DMS79 treated with DMSO at 0.1 percent for 48 hours (cell line): ENCODE results near the gene HSPA12B.
A peak's percentile ranks its signal among the peaks of the same experiment; 100 is the strongest.

ENCODE experiments used
- DNase-seq: peaks from one replicate; lab custom pipeline; 2025; lab: John Stamatoyannopoulos, UW

HSPA12B gene, protein sequence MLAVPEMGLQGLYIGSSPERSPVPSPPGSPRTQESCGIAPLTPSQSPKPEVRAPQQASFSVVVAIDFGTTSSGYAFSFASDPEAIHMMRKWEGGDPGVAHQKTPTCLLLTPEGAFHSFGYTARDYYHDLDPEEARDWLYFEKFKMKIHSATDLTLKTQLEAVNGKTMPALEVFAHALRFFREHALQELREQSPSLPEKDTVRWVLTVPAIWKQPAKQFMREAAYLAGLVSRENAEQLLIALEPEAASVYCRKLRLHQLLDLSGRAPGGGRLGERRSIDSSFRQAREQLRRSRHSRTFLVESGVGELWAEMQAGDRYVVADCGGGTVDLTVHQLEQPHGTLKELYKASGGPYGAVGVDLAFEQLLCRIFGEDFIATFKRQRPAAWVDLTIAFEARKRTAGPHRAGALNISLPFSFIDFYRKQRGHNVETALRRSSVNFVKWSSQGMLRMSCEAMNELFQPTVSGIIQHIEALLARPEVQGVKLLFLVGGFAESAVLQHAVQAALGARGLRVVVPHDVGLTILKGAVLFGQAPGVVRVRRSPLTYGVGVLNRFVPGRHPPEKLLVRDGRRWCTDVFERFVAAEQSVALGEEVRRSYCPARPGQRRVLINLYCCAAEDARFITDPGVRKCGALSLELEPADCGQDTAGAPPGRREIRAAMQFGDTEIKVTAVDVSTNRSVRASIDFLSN

DNA sequence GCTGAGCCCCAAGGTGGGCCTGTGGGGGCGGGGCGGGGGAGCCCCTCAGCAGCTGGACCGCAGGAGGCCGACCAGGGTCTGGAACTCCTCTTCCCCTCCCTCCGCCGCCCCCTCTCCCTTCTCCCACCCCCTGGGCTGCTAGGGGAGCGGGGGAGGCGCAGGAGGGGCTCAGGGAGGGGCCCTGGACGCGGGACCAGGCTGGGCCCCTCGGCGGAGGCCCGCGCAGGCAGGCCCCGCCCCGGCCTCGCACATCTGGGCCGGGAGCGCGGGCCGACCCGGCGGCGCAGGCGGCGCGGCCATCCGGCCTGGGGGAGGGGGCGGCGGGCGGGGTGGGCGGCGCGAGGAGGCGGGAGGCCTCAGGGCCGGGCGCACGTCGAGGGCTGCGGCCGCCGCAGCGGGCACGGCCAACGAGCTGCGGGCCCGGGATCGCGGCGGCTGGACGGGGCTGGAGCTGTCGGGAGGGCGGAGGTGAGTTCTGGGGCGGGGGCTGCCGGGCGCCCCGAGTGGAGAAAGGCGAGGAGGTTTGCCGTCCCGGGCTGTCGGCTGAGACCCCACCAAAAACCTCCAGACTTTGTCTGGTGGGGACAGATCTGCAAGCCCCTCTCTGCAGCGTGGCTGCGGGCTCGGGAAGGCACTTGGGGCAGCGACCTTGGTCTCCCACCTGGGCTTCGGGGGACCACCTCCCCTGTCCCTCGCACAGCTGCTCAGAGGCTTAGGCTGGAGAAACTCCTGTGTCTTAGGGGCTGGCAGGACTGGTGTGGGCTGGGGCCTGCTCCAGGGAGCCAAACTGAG, at the start of gene HSPA12B:
Gene HSPA12B, plus strand, starts transcription at position 359 of the 792 bp plus-strand sequence. CDS start 5,990 bp downstream, outside the sequence.
- DNase-seq, result no peak

DNA sequence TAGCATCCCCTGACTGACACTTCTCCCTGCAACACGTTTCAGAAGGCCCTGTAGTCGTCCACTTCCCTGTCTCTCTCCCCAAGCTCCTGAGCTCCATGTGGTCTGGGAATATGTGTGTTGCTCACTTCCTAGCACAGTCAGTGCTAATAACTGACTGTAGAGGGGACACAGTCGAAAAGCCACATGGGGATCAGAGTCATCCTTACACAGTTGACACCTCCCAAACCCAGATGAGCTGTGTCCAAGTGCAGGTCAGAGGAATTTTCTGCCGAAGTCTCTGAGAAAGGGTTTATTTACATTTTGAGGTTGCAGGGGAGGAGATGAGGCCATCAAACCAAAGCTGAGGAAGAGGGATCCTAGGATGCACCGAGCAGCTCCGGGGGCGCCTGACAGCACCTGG, 47.1 kb upstream of the HSPA12B start:
- DNase-seq, result no peak

DNA sequence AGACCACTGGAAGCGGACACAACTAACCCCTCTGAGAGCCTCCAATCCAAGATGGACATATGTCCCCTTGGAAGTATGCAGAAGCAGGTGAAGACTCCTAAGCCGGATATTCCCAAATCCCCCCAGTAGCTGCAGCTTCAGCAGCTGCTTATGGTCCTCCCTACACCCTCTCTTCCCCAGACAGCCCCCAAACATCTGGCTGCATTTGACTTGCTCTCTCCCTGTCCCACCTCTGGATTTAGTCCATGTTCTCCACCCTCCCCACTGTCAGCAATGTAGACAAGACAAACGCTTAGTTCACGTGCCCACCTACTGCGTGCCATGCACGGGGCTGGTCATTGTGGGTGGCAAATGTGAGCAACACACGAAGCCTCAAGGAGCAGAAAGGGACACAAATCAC, 46.1 kb upstream of the HSPA12B start:
- DNase-seq, result no peak

DNA sequence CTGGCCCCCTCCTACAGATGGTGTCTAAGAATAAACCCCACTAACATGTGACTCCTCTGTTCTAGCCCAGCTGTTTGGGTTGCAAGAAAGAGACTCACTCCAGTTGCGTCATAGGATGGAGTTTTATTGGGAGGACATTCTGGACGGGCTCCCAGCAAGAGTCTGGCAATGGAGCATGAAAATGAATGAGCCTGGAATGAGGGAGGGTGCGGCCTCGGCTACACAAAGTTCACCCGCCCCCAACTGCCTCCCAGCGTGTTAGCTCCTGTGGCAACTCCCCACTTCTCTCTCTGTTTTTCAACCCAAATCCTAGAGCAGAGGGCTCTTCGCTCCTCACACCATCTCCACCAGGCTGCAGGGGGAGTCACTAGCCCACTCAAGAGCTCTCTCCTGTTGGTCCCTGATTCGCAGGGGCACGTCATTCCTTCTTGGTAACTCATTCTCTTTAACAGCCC, 45.6 kb upstream of the HSPA12B start:
- DNase-seq, result peak; percentile 73

DNA sequence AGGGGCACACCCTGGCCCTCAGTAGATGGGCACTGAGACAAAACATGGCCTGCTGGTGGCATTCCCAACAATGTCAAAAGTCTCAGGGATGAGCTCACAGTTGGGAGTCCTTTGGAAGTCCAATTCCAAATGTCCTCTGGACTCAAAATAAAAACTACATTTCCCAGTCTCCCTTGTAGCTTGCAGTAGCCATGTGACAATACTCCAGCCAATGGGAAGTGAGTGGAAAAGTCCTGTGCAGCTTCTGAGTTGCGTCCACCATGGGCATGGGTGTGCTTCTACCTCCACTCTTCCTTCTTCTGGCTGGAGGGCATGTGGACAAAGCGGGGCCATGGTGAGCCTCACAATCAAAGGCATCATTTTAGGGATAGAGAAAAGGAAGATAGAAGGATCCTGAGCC, 44.8 kb upstream of the HSPA12B start:
- no peak for DNase-seq

DNA sequence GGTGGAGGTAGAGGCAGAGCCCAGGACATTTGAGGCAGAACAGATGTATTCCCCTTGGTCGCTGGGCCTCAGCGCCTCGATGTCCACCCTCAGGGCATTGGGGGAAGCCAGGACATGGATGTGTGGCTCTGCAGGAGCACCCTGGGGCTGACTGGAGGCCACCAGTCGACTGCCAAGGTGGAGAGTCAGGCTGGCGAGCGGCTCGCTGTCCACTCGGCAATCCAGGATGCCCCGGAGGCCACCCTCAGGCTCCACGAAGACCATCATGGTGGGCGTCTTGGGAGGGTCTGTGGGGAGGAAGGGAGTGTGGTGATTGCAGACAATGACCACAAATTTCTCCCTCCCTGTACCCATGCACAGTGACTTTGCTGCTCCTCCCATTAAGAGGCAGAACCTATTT, 42.5 kb upstream of the HSPA12B start:
- no peak for DNase-seq

DNA sequence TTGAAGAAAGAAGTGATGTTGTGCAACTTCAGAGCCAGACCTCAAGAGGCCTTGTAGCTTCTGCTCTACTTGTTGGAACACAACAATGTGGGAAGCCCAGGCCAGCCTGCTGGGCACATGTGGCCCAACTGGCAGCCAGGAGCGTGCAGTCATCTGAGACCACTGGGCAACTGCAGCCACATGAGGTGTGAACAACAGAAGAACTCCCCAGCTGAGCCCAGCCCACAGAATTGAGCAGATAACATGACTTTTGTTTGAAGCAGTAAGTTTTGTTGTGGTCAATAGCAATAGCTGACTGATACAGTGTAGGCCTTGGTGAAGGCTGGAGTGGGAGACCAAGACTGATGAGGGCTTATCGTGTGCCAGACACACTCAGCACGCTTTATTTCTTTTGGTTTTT, 42.1 kb upstream of the HSPA12B start:
- DNase-seq, result no peak

DNA sequence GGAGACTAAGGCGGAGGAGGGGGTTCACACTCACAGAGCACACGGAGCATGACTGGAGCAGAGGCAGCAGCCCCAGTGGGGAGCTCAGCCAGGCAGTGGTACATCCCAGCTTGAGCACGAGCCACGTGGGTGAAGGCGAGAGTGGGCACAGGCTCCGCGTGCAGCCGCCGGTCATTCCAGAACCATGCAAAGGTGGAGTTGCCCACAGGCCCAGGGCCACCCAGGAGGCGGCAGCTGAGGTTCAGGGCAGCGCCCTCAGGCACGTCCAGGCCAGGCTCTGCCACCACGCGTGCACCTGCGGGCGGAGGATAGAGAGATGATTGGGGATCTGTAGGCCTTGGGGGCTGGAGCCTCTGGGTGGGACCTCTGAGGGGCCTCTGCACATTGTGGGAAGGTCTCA, 41.2 kb upstream of the HSPA12B start:
- DNase-seq, result no peak

DNA sequence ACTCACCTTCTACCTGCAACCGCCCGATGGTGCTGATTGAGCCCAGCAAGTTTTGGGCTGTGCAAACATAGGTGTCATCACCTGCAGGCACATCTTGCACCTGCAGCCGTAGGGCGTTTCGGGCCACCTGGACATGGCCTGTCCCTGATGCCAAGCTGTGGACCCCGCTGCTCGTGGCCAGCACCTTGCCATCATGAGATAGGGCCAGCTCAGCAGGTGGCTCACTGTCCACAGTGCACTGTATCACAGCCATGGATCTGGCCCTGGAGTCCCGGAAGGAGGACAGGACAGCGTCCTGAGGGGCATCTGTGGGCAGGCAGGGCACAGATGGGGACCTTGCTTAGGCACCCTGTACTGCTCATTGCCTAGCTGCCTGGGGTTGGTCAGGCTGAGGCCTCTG, 40.6 kb upstream of the HSPA12B start:
- DNase-seq, result no peak

DNA sequence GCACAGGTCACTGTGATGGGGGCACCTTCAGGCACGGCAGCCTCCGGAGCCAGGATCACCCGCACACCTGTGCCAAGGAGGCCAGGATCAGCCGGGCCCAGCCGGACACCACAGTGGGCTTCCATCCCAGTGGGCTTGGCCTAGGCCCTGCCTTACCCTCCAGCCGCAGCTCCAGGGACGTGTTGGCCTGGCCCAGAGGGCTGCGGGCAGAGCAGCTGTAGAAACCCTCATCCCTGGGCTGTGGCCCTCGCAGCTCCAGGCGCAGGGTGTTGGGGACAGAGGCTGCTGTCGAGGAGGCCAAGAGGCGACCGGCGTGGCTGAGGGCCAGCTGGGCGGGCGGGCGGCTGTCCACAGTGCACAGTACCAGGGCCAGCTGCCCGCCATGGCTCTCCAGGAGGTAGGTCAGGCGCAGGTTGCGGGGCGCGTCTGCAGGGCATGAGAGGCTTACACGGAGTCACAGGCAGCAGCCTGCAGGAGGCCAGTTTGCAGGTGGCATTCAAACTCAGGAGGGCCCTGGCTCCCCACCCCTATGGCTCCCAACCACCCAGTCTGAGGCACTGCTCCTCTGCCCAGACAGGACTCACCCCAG, 39.7 kb upstream of the HSPA12B start:
- no peak for DNase-seq

DNA sequence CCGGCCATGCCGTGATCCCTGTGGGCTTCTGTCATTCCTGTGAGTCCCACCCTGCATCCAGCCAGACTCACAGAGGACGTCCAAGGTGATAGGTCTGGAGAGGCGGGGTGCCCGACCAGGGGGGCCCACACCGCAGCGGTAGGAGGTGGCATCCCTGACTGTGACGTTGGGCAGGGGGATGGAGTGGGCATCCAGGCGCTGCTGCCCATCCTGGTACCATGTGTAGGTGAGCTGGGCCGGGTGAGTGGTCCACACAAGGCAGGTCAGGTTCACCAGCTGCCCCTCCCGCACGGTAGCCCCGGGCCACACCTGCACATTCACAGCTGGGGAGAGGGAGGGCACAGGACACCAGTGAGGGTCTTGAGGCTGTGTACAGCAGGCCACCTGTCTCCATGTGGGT, 39.1 kb upstream of the HSPA12B start:
- DNase-seq, result no peak

DNA sequence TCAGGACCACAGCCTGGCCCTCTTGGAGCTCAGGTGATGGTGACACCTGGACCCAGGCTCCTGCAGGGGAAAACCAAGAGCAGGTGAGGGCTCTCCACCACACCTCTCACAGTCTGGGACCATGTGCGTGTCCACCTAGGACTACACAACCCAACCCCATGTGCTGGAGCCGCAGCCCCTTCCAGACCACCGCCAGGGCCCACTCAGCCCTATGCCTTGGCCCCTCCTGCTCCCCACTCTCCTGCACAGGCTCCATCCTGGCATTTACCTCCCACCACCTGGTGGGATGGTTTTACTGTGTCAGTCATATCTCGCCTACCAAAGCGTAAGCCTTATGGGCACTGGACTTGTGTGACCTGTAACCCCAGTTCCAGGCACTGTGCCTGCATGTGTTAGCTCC, 37.6 kb upstream of the HSPA12B start:
- no peak for DNase-seq

DNA sequence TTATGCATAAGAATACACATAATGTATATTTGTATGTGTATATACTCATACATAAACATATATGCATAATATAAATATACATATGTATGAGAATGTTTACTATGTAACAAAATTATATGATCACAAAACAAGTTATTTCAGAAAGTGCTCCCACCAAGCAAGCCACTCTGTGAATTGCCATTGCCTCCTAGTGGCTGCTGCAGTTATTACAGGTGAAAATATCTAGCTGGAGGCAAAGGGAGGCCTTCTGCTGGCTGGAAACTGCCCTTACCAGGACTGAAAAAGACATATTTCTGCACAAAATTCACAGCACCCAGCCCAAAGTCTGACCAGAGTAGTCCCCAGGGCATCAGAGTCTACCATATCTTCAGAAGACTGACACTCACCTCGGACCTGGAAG, 36.3 kb upstream of the HSPA12B start:
- DNase-seq, result no peak

DNA sequence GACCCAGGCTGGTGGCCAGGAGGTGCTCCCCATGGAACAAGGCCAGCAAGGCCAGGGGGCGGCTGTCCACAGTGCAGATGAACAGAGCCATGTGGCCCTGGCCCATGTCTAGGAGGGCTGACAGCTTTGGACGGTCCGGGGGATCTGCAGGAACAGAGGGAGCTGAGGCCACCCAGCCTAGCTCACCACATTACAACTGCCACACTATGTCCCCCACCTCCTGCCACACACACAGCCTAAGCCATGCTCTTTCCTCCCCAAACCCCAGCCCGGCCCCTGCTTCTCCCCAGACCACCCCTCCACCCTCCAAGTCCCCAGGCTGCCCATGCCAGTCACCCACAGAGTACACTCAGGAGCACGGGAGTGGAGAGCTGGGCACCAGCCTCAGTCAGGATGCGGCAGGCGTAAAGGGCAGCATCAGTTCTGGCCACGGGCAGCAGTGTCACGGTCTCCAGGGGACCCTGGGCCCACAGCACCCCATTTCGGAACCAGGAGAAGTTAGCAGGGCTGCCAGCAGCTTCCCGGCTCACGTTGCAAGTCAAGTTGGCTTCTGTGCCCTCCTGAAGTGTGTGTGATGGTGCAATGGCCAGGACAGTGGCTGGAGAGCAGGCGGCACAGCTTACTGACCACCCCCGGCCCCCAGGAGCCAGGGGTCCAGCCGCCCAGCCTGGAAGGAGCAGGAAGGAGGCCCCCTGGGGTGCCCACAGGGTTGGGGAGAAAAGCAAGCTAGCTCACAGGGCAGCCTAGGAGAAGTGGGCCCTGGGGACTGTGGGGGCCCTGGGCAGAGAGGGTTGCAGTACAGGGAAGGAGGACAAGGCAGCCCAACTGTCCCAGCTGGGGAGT, 35.5 kb upstream of the HSPA12B start:
- DNase-seq, result no peak

DNA sequence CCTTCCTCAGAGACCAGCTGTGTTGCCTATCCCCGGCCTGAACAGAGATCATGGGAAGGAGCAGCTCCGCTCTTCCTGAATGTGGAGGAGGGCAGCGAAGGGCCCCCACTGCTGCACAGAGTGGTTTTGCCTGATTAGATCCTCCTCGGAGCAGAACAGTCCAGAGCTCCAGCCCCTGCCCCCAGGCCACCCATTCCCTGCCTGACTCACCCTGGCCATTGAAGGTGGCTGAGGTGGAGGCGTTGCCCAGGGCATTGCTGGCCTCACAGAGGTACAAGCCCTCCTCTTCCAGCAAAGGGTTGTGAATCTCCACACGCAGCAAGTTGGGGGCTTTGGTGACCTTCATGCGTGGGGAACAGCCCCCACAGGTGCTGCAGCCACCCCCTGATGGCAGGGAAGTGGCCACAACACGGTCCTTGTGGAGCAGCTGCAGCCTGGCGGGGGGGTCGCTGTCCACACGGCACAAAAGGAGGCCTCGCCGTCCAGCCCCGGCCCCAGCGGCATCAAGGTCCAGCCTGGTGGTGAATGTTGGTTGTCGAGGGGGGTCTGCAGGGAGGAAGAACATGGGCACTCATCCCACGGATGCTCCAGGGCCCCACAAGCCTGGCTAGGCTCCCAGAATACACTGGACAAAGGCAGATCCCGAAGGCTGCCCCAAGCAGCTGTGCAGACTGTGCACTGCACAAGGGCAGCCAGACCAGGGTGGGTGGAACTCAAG, 34.7 kb upstream of the HSPA12B start:
- no peak for DNase-seq

DNA sequence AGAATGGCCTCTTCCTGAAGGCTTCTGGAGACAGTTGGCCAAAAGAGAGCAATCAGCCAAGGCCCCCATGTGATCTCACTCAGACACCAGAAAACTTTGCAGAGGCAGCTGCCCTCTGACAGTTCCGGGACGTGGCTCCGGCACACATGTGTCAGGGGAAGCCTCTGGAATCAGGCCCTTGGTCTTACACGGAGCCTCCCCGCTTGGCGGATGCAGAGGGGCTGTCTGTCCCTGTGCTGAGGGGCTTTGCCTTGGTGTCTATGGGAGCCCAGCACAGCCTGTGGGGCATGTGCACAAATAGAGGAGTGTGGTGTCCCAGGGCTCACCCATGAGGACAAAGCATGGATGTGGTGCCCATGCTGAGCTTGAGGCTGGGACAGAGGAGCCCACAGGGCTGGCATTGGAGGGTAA, 33.9 kb upstream of the HSPA12B start:
- no peak for DNase-seq

DNA sequence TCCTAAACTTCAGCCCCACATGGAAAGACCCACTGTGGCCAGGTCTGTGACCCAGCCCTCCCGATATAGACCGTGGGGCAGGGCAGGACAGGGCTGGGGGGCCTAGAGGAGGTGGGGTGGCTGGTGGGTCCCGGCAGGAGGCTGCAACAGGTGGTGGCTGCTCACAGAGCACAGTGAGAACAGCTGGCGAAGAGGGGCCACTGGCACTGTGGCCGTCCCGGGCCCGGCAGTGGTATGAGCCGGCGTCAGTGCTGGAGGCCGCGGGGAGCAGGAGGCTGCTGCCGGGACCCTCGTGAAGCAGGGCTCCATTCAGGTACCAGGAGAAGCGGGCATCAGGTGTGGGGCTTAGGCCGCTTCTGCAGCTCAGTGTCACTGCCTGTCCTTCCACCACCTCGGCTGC, 33.4 kb upstream of the HSPA12B start:
- DNase-seq, result no peak

DNA sequence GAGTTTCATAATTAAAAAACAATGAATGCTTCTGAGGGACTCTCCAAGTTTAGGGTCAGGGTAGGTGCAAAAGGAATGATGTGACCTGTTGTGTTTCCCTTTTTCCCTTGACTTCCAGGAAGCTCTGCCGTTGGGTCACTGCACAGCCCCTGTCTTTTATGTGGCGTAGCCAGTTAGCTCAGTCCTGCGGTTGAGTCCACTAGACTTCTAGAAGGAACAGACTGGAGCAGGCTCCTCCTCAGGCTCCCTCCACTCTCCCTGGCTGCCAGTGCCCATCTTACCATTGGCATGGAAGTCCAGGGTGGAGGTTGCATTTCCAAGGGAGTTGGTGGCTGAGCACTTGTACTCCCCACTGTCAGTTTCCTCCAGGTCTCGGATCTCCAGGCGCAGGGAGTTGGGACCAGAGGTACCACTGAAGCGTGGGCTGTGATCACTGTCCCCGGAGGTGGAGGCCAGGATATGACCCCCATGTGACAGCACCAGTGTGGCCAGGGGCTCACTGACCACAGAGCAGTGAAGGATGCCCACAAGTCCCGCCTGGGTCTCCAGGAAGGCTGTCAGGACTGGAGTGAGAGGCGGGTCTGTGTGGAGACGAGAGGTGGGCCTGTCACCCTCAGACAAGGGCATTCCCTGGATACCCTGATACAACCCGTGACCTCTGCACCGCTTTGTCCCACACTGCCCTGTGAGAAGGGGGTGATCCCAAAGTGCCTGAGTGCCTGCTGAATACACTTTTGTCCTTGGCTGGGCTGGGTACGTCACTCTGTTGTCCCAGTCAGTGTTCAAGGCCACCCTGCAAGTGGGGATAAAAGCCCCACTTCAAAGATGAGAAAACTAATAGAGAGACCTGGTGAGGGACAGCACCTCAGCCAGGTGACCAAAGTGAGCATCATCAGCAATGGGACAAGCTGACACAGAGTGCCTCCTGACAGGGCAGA, 31.2 kb upstream of the HSPA12B start:
- DNase-seq, result no peak

DNA sequence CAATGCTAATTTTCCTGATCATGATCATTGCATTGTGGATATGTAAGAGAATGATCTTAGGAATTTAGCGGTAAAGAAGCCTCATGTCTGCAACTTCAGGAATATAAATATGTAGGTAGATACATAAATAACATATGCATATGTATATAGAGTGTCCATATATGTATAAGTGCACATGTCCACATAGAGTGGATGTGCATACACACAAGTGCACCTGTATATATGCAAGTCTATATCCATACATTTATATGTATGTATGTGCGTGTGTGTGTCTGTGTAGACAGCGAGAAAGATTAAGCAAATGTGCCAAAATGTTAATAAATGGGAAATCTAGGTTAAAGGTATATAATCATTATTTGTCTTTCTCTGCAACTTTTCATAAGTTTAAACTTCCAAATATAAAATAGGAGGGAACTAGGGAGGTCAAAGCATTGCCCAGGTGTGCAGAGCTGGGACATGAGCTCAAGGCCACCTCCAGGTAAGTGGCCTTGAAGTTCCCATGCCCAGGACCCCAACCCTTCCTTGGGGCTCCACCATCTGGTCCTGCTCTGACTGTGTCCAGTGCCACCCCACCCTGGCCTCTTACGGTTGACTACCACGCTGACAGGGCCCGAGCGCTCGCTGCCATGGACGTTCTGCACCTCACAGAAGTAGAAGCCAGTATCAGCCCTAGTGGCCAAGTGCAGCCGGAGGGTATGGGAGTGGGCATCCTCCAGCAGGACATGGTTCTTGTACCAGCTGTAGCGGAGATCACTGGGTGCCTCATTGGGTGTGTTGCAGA, 29.7 kb upstream of the HSPA12B start:
- no peak for DNase-seq
